K562 (cell line): ENCODE measurements around the gene SPATA33. TPM values are rescaled to one million over a fixed set of nuclear protein-coding genes. Genes with fewer than 3 reads are reported as not detected.

Experiments
- ARNT ChIP-seq, 2 experiments: fragments of 450-650 bp; IDR thresholded peaks; 2 replicates each; pipeline ENCODE4 v1.6.1; 2016; ENCODE audit warnings: mild to moderate bottlenecking in 1 of 2
- DACH1 ChIP-seq: fragments of 450-650 bp; IDR thresholded peaks from 2 replicates; pipeline ENCODE4 v1.6.1; 2018; ENCODE audit not compliant: partially characterized antibody
- MBD2 ChIP-seq: sonication (generic); IDR thresholded peaks from 2 replicates; pipeline ENCODE4 v1.6.1; 2016; ENCODE audit warnings: low read depth, borderline replicate concordance
- MEF2A ChIP-seq: IDR thresholded peaks from 2 replicates; pipeline ENCODE4 v1.6.1; 2011; ENCODE audit warnings: low read depth, mild to moderate bottlenecking, low read length, moderate library complexity; ENCODE audit not compliant: control insufficient read depth
- MGA ChIP-seq: fragments of 450-650 bp; IDR thresholded peaks from 2 replicates; pipeline ENCODE4 v1.6.1; 2016; ENCODE audit warnings: mild to moderate bottlenecking, moderate library complexity
- PBX2 ChIP-seq, 2 experiments: IDR thresholded peaks in 1 of 2; conservative IDR thresholded peaks in 1 of 2; 2 replicates each; pipeline ENCODE4 v1.6.1; 2016; ENCODE audit warnings: low read depth in 2 of 2, mild to moderate bottlenecking in 1 of 2, missing compliant biosample characterization in 1 of 2, missing genetic modification characterization in 1 of 2, moderate library complexity in 1 of 2
- SETDB1 ChIP-seq: IDR thresholded peaks from one replicate; pipeline ENCODE4 v1.6.1; 2012; ENCODE audit warnings: low read length, control low read depth, inconsistent platforms
- UBTF ChIP-seq, 2 experiments: IDR thresholded peaks; 2 replicates each; pipeline ENCODE4 v1.6.1; 2012; ENCODE audit warnings: improper control_type of control experiment in 2 of 2, low read depth in 2 of 2, low read length in 2 of 2, borderline replicate concordance in 1 of 2
- ZNF384 ChIP-seq: IDR thresholded peaks from 2 replicates; pipeline ENCODE4 v1.6.1; 2012; ENCODE audit warnings: low read depth, low read length, improper control_type of control experiment
- ZNF551 ChIP-seq: fragments of 250-450 bp; sonication (Bioruptor Pico); IDR thresholded peaks from 2 replicates; pipeline ENCODE4 v1.5.0; 2021; ENCODE audit warnings: mild to moderate bottlenecking, moderate library complexity
- ZSCAN29 ChIP-seq: fragments of 450-650 bp; IDR thresholded peaks from 2 replicates; pipeline ENCODE4 v1.6.1; 2017
- polyA plus RNA-seq, 8 experiments: library from polyadenylated mRNA; depleted of rRNA in 4 of 8; stranded (reverse) in 5 of 8; unstranded in 3 of 8; fragments of >200 nt; fragmentation: Nextera tagmentation in 2 of 8; fragmentation: Illumina TruSeq in 1 of 8; extraction: Ambion mirVana in 2 of 8; extraction: Trizol in 1 of 8; gene quantifications; 2 replicates each; pipeline versions ENCODE4 v1.2.1 to v1.2.3, GENCODE V29; 2011 to 2014; ENCODE audit warnings: inconsistent platforms in 1 of 8, missing spikeins in 1 of 8
- total RNA-seq, 7 experiments: library from RNA; depleted of rRNA in 6 of 7; stranded (reverse); fragments of >200 nt in 6 of 7; fragmentation: Illumina TruSeq in 2 of 7; extraction: Trizol in 2 of 7; gene quantifications; 2 replicates each; pipeline versions ENCODE4 v1.2.1 to v1.2.3, GENCODE V29; 2011 to 2021; ENCODE audit warnings: low replicate concordance in 1 of 7

Gene SPATA33
- total and polyA plus RNA-seq, 9 of the 15 experiments (the other 6 are each of a cell fraction or from before 2014, with no cell fraction given): 4.0 to 20.0 (median 11.8) TPM

GRCh38 chr16:89686520-89687091, 29.0 kb downstream of the SPATA33 start, which contains the start of gene CDK10 (continued):
- TF ChIP-seq DACH1 (no peak), SETDB1 (no peak), ZSCAN29 (no peak), PBX2 (CRISPR knock-in tag; IDR thresholded peaks at IDR 0.05; ENCODE audit: low read depth) (no peak), PBX2 (tag; conservative IDR thresholded peaks at IDR 0.05; ENCODE audit: low read depth) (no peak), ARNT (IDR thresholded peaks at IDR 0.05) (no peak), MEF2A (no peak), UBTF (IDR thresholded peaks at IDR 0.05; ENCODE audit: borderline replicate concordance in 1 of 2, low read depth in 2 of 2, low read length in 2 of 2) (no peak), ZNF384 (no peak), ZNF551 (no peak), MBD2 (peak; percentile 62; the same call in 1 of the 2 replicates), MGA (peak; percentile 96)
